Heart left ventricle (tissue), 16 donors: ENCODE data around the gene RERG. TPM values are rescaled to one million over a fixed set of nuclear protein-coding genes. Genes with fewer than 3 reads are reported as not detected.

Experiments
- ATAC-seq, 4 donors: fragments of 200-7000 bp; cut with Tn5 transposase; one replicate each; pipeline ENCODE4 v1.9.1; 2020 to 2022; ENCODE audit warnings: moderate library complexity in 4 of 4, mild to moderate bottlenecking in 3 of 4, moderate number of reproducible peaks in 1 of 4
- DNase-seq, 5 donors: peaks; one replicate each; pipeline ENCODE4 v3.0.0-alpha.2; 2020
- H3K27ac ChIP-seq, 12 donors: fragments of 200-600 bp; sonication (generic) in 4 of 12; one replicate each; pipeline versions ENCODE4 v1.5.0 to v1.8.0; 2016 to 2022; ENCODE audit warnings: mild to moderate bottlenecking in 2 of 12
- H3K27me3 ChIP-seq, 9 donors: fragments of 200-600 bp; sonication (generic) in 2 of 9; one replicate each; pipeline versions ENCODE4 v1.5.1 to v1.8.0; 2016 to 2022; ENCODE audit warnings: mild to moderate bottlenecking in 3 of 9
- H3K36me3 ChIP-seq, 9 donors: fragments of 200-600 bp; sonication (generic) in 2 of 9; one replicate each; pipeline versions ENCODE4 v1.5.0 to v1.8.0; 2018 to 2022; ENCODE audit warnings: mild to moderate bottlenecking in 2 of 9
- H3K4me1 ChIP-seq, 12 donors: fragments of 200-600 bp; sonication (generic) in 4 of 12; one replicate each; pipeline versions ENCODE4 v1.5.0 to v1.8.0; 2016 to 2022; ENCODE audit warnings: mild to moderate bottlenecking in 3 of 12
- H3K4me3 ChIP-seq, 12 donors: fragments of 200-600 bp; sonication (generic) in 4 of 12; one replicate each; pipeline versions ENCODE4 v1.5.0 to v1.8.0; 2017 to 2022; ENCODE audit warnings: mild to moderate bottlenecking in 9 of 12, moderate library complexity in 4 of 12
- H3K9me3 ChIP-seq, 12 donors: fragments of 200-600 bp; sonication (generic) in 4 of 12; one replicate each; pipeline versions ENCODE4 v1.5.0 to v1.8.0; 2016 to 2022; ENCODE audit warnings: mild to moderate bottlenecking in 1 of 12
- CTCF ChIP-seq, 12 donors: fragments of 200-600 bp; sonication (generic) in 4 of 12; IDR thresholded peaks; one replicate each; pipeline versions ENCODE4 v1.5.0 to v1.8.0; 2018 to 2022; ENCODE audit warnings: antibody characterized with exemption in 12 of 12, mild to moderate bottlenecking in 5 of 12
- POLR2A ChIP-seq, 2 donors: fragments of 450-650 bp; IDR thresholded peaks; one replicate each; pipeline ENCODE4 v1.6.1; 2017; ENCODE audit warnings: antibody characterized with exemption in 2 of 2, mild to moderate bottlenecking in 2 of 2, moderate library complexity in 2 of 2
- WGBS, 4 donors: extraction: QIAGEN DNeasy Blood & Tissue Kit in 2 of 4; methylation state at CpG; one replicate each; pipeline versions ENCODE4 v1.1.5 to v1.1.7; 2013 to 2018; 5-methylcytosine and 5-hydroxymethylcytosine counted together
- intact Hi-C, 10 donors: fragments of 100-400 bp; cut with DNase I; formaldehyde crosslinking; loops; one replicate each; pipeline versions ENCODE4 v1.11.1 to v1.14.2; 2022
- polyA plus RNA-seq, 2 donors: library from polyadenylated mRNA; stranded (reverse); fragments of 200-250 nt; gene quantifications; one replicate each; pipeline ENCODE4 v1.2.3, GENCODE V29; 2013
- total RNA-seq, 9 donors: library from RNA; depleted of rRNA in 2 of 9; stranded (reverse); fragments of >200 nt in 2 of 9; fragmentation: NEBNext Ultra II Directional in 3 of 9; extraction: Animal tissue kit (Norgen Biotek cat#: 25700) in 3 of 9; gene quantifications; one replicate each; pipeline versions ENCODE4 v1.1.0 to v1.2.4, GENCODE V29; 2016 to 2023
- donor health status: ischemic (EF 13 %, LVEDD 7.1; RV severe dilation, severe dysfunction).
- donor health status: healthy with polysubstance abuse.
- donor health status: DM: no; HTN: yes; CAD: no.
- donor health status: DM: no; HTN: no; CAD: no.
- donor health status: ischemic (EF 25% LVEDD 6.9; RV normal size, moderate dysfunction).
- donor health status: ischemic (EF 25% LVEDD 5.7; RV mildly dilated, moderate dysfunction).
- donor health status: healthy.
- donor health status: DM: yes; HTN: yes; CAD: no.
- donor health status: ischemic (EF 35%, LVEDD 5.7; RV mildly dilated, moderate dysfunction).
- donor health status: nonischemic (EF 11% LVEDD 7.7; RV severe dilation, severe dysfunction).
- donor health status: DM: yes; HTN: yes; CAD: no.
- donor health status: PGD.
- donor health status: ischemic (EF 29% LVEDD 5.4; RV normal size, mild dysfunction).
- donor health status: nonischemic (EF 23%, LVEDD 6.1; RV moderate dilation, normal function).

RERG gene
- total and polyA plus RNA-seq, 11 donors = 2.9 to 17.7 (median 4.2) TPM

- WGBS, 4 donors = 92 to 100% (median 95%) methylated on average over 1 of the region's 1 CpG
These were observed 47.1 kb upstream of the RERG start for GRCh38 chr12:15268309-15268708.

GRCh38 chr12:15265875-15266274 is 44.7 kb upstream of the RERG start:
- H3K36me3 ChIP-seq = no peaks in the 10 kb centered on the region
- intact Hi-C loops = loop anchor here in 6 of 10 donors (5.0 to 10.0 kb wide), 4 partner anchors 39 to 541 kb away; partner anchors contain the start of gene RERG (in 1 of the 6)
- TF ChIP-seq CTCF (IDR thresholded peaks at IDR 0.05) = no peak
- no peak for TF ChIP-seq POLR2A (IDR thresholded peaks at IDR 0.05)
- no peak for ATAC-seq
- DNase-seq = no peak
- no peaks in the 10 kb centered on the region for H3K27me3 ChIP-seq
- no peaks in the 10 kb centered on the region for H3K4me1 ChIP-seq
- no peaks in the 10 kb centered on the region for H3K9me3 ChIP-seq
- no peak overlapping the region for H3K4me3 ChIP-seq
- no peak overlapping the region for H3K27ac ChIP-seq

More at GRCh38 chr12:15268309-15268708, 47.1 kb upstream of the RERG start:
- ATAC-seq (no peak), DNase-seq (no peak)
- H3K4me3 ChIP-seq = no peak overlapping the region
- H3K9me3 ChIP-seq = no peaks in the 10 kb centered on the region
- intact Hi-C loops = loop anchor here in 7 of 10 donors (2.0 to 10.0 kb wide), 5 partner anchors 41 to 544 kb away; partner anchors contain the start of gene RERG (in 1 of the 7)
- TF ChIP-seq CTCF (IDR thresholded peaks at IDR 0.05) (no peak), POLR2A (IDR thresholded peaks at IDR 0.05) (no peak)
- H3K36me3 ChIP-seq = no peaks in the 10 kb centered on the region
- H3K4me1 ChIP-seq = no peaks in the 10 kb centered on the region
- H3K27ac ChIP-seq = no peak overlapping the region
- peaks cover 0 to 8% (median 0%) of the 10 kb centered on the region in 9 donors for H3K27me3 ChIP-seq

GRCh38 chr12:15256761-15257160 is 35.5 kb upstream of the RERG start:
- DNase-seq = no peak
- peak in 3 of 4 donors; percentile 48 to 72 (median 51) for ATAC-seq
- TF ChIP-seq CTCF (IDR thresholded peaks at IDR 0.05) = no peak
- TF ChIP-seq POLR2A (IDR thresholded peaks at IDR 0.05) = no peak
- Histone ChIP-seq H3K4me1 (peaks cover 0 to 5% (median 0%) of the 10 kb centered on the region in 12 donors), H3K27me3 (peaks cover 0 to 2% (median 0%) of the 10 kb centered on the region in 9 donors), H3K4me3 (no peak overlapping the region), H3K9me3 (peaks cover 0 to 15% (median 0%) of the 10 kb centered on the region in 12 donors), H3K36me3 (no peaks in the 10 kb centered on the region), H3K27ac (peak overlapping the region in 1 of 12 donors; percentile 14)
- intact Hi-C loops = no loop called here
- WGBS, 4 donors = 38 to 57% (median 47%) methylated on average over 4 of the region's 4 CpGs

GRCh38 chr12:15253990-15254389 is 32.8 kb upstream of the RERG start:
- peaks cover 0 to 10% (median 0%) of the 10 kb centered on the region in 12 donors for H3K9me3 ChIP-seq
- ATAC-seq (no peak), DNase-seq (no peak)
- H3K4me3 ChIP-seq = no peak overlapping the region
- H3K27me3 ChIP-seq = peaks cover 0 to 4% (median 0%) of the 10 kb centered on the region in 9 donors
- peaks cover 0 to 5% (median 0%) of the 10 kb centered on the region in 12 donors for H3K4me1 ChIP-seq
- H3K36me3 ChIP-seq = no peaks in the 10 kb centered on the region
- intact Hi-C loops = no loop called here
- WGBS, 4 donors = 69 to 75% (median 72%) methylated on average over 1 of the region's 1 CpG
- no peak for TF ChIP-seq POLR2A (IDR thresholded peaks at IDR 0.05)
- TF ChIP-seq CTCF (IDR thresholded peaks at IDR 0.05) = no peak
- H3K27ac ChIP-seq = no peak overlapping the region
